LNCaP clone FGC (cell line): Measurements from ENCODE around the gene RSAD1.

Experiments used
- DNase-seq: peaks from one replicate; pipeline ENCODE4 v3.0.0-alpha.2; 2011; ENCODE audit warnings: low read depth
- H3K4me3 ChIP-seq: 2 replicates; pipeline ENCODE4 v1.5.1; 2011; ENCODE audit warnings: mild to moderate bottlenecking, low read depth, low read length, control low read depth
- CTCF ChIP-seq: IDR thresholded peaks from 2 replicates; pipeline ENCODE4 v1.5.1; 2012; ENCODE audit warnings: mild to moderate bottlenecking; ENCODE audit not compliant: control insufficient read depth, insufficient read depth; ENCODE audit errors: extremely low read depth

The RSAD1 gene

DNA sequence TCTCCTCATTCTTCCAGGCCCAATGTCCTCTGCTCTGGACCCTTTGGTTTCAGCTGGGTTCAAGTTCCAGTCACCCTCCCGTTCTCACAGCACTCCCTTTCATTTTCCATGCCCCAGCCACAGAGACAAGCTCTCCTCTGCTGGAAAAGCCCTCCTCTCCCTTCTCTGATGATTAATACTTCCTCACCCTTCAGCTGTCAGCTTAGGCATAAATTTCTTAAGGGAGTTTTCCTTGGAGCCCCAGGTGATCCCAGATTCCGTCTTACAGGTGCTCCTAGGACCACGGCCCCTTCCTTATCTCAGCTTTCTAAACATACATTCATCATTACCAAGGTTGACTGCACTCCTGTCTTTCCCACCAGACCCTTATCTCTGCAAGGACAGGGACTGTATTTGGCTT, 20.4 kb upstream of the RSAD1 start:
- no peak for TF ChIP-seq CTCF
- H3K4me3 ChIP-seq, result no peak overlapping the region
- DNase-seq, result no peak

GRCh38 chr17:50458701-50459676, 19.7 kb upstream of the RSAD1 start:
- H3K4me3 ChIP-seq, result no peak overlapping the region
- peak; percentile 89 for DNase-seq
- no peak for TF ChIP-seq CTCF

- no peak for TF ChIP-seq CTCF
- no peak overlapping the region for H3K4me3 ChIP-seq
- DNase-seq, result no peak
Measured at GRCh38 chr17:50459756-50460155, 18.9 kb upstream of the RSAD1 start.

DNA sequence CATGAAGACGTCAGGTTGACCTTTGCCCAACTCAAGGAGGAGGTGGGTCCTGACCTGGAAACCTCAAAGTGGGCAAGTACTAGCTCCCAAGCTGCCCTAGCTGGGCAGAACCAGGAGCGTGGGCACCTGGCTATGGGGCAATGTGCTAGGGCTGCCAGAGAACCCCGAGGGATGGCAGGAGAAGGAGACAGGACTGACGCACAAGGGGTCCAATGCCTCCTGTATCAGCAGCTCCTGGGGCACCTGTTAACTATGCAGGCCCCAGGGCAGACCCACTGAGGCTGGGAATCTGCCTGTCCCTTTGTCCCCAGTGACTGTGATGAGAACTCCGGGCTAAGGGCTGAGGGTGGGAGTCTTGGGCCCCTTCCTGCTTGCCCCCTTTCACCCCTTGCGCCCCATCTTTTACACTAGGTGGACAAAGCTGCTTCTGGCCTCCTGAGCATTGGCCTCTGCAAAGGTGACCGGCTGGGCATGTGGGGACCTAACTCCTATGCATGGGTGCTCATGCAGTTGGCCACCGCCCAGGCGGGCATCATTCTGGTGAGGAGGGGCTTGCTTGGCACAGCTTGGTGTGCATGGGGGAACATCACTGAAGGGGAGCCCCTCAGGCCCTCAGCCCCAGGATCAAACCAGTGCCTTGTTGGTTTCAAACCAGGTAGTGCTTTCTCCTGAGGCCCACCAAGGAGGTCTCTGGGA, 17.7 kb upstream of the RSAD1 start:
- DNase-seq, result no peak
- H3K4me3 ChIP-seq, result no peak overlapping the region
- no peak for TF ChIP-seq CTCF

GRCh38 chr17:50461550-50462132, 17.0 kb upstream of the RSAD1 start:
- H3K4me3 ChIP-seq, result no peak overlapping the region
- no peak for DNase-seq
- TF ChIP-seq CTCF, result no peak

- no peak for TF ChIP-seq CTCF
- DNase-seq, result no peak
- H3K4me3 ChIP-seq, result no peak overlapping the region
Measured at GRCh38 chr17:50462446-50462845, 16.2 kb upstream of the RSAD1 start.
